Stimulated activated CD8-positive, alpha-beta memory T cell treated with anti-CD3 and anti-CD28 coated beads, Interleukin-4, amount 100 ng/mL, for 1 hour (primary cell): ENCODE results near the gene FBXO2.
A peak's percentile ranks its signal among the peaks of the same experiment; 100 is the strongest.

Source experiments
- DNase-seq, 2 donors: peaks; one replicate each; pipeline ENCODE4 v3.0.0-alpha.2; 2020; ENCODE audit warnings: low read depth in 2 of 2, low spot score in 1 of 2

The FBXO2 gene

GRCh38 chr1:11654137-11654938 lies at the start of gene FBXO2, which contains the start of gene FBXO44:
FBXO2 (minus strand) TSS chr1:11654429; CDS start chr1:11654340, 89 bp downstream.
FBXO44 (plus strand) TSS chr1:11654877; CDS start chr1:11655836, 959 bp downstream.
- peak; percentile 42 for DNase-seq

GRCh38 chr1:11703357-11704193 lies 49.3 kb upstream of the FBXO2 start:
- no peak for DNase-seq

GRCh38 chr1:11701981-11702803 lies 48.0 kb upstream of the FBXO2 start:
- no peak for DNase-seq

- DNase-seq = no peak
Observed at GRCh38 chr1:11701551-11701961, 47.3 kb upstream of the FBXO2 start.

GRCh38 chr1:11700601-11701467 lies 46.6 kb upstream of the FBXO2 start:
- DNase-seq = no peak

GRCh38 chr1:11697893-11698210 lies 43.6 kb upstream of the FBXO2 start:
- no peak for DNase-seq

- DNase-seq = no peak
Observed at GRCh38 chr1:11697188-11697892, 43.1 kb upstream of the FBXO2 start.

- DNase-seq = no peak
Observed at GRCh38 chr1:11695861-11696260, 41.6 kb upstream of the FBXO2 start.

- no peak for DNase-seq
Observed at GRCh38 chr1:11693917-11694316, 39.7 kb upstream of the FBXO2 start.

GRCh38 chr1:11693024-11693590 lies 38.9 kb upstream of the FBXO2 start:
- peak in 1 of 2 donors; percentile 21 for DNase-seq

- no peak for DNase-seq
Observed at GRCh38 chr1:11691928-11692711, 37.9 kb upstream of the FBXO2 start.

- DNase-seq = no peak
Observed at GRCh38 chr1:11691302-11691914, 37.2 kb upstream of the FBXO2 start, which contains the start of gene DRAXIN. DRAXIN (plus strand) TSS chr1:11691710; CDS start chr1:11706259, 14,549 bp downstream.

GRCh38 chr1:11690397-11691301 lies 36.4 kb upstream of the FBXO2 start:
- no peak for DNase-seq

GRCh38 chr1:11688506-11688905 lies 34.3 kb upstream of the FBXO2 start:
- no peak for DNase-seq

GRCh38 chr1:11685210-11685752 lies 31.1 kb upstream of the FBXO2 start:
- no peak for DNase-seq

GRCh38 chr1:11684070-11684469 lies 29.8 kb upstream of the FBXO2 start:
- DNase-seq = no peak

- no peak for DNase-seq
Observed at GRCh38 chr1:11682799-11683198, 28.6 kb upstream of the FBXO2 start.
